ENCODE measurements around the gene PTPRQ.
A peak's percentile ranks its signal among the peaks of the same experiment; 100 is the strongest.

PTPRQ gene

GRCh38 chr12:80690090-80690489 is 246.1 kb downstream of the PTPRQ start:
- DNase-seq (ENCODE audit: low read depth in 1 of 2, low spot score in 1 of 2), result no peak
- no peak for TF ChIP-seq JUND (IDR thresholded peaks at IDR 0.05; ENCODE audit: low read depth)
- in situ Hi-C loops (cut with HindIII; ENCODE audit: low pct_unique_long_range_greater_than_20kb, low sequenced_read_pairs), result no loop called here

GRCh38 chr12:80690513-80690912 is 246.5 kb downstream of the PTPRQ start:
- TF ChIP-seq JUND (IDR thresholded peaks at IDR 0.05; ENCODE audit: low read depth), result no peak
- in situ Hi-C loops (cut with HindIII; ENCODE audit: low pct_unique_long_range_greater_than_20kb, low sequenced_read_pairs), result no loop called here

GRCh38 chr12:80692114-80692513 is 248.1 kb downstream of the PTPRQ start:
- no peak for TF ChIP-seq JUND (IDR thresholded peaks at IDR 0.05; ENCODE audit: low read depth)
- DNase-seq (ENCODE audit: low read depth in 1 of 2, low spot score in 1 of 2), result no peak

More at GRCh38 chr12:80690513-80690912, 246.5 kb downstream of the PTPRQ start:
- DNase-seq (ENCODE audit: low read depth in 1 of 2, low spot score in 1 of 2), result no peak

GRCh38 chr12:80697270-80697887 is 253.3 kb downstream of the PTPRQ start:
- no peak for TF ChIP-seq JUND (IDR thresholded peaks at IDR 0.05; ENCODE audit: low read depth)
- no peak for DNase-seq (ENCODE audit: low read depth in 1 of 2, low spot score in 1 of 2)
- in situ Hi-C loops (cut with HindIII; ENCODE audit: low pct_unique_long_range_greater_than_20kb, low sequenced_read_pairs), result no loop called here

More at GRCh38 chr12:80692114-80692513, 248.1 kb downstream of the PTPRQ start:
- in situ Hi-C loops (cut with HindIII; ENCODE audit: low pct_unique_long_range_greater_than_20kb, low sequenced_read_pairs), result no loop called here

GRCh38 chr12:80698256-80698655 is 254.2 kb downstream of the PTPRQ start:
- DNase-seq (ENCODE audit: low read depth in 1 of 2, low spot score in 1 of 2), result no peak
- in situ Hi-C loops (cut with HindIII; ENCODE audit: low pct_unique_long_range_greater_than_20kb, low sequenced_read_pairs), result no loop called here
- TF ChIP-seq JUND (IDR thresholded peaks at IDR 0.05; ENCODE audit: low read depth), result no peak

GRCh38 chr12:80698847-80699542 is 255.0 kb downstream of the PTPRQ start:
- DNase-seq (ENCODE audit: low read depth in 1 of 2, low spot score in 1 of 2), result no peak
- no peak for TF ChIP-seq JUND (IDR thresholded peaks at IDR 0.05; ENCODE audit: low read depth)
- in situ Hi-C loops (cut with HindIII; ENCODE audit: low pct_unique_long_range_greater_than_20kb, low sequenced_read_pairs), result no loop called here

- no peak for DNase-seq (ENCODE audit: low read depth in 1 of 2, low spot score in 1 of 2)
- no peak for TF ChIP-seq JUND (IDR thresholded peaks at IDR 0.05; ENCODE audit: low read depth)
- in situ Hi-C loops (cut with HindIII; ENCODE audit: low pct_unique_long_range_greater_than_20kb, low sequenced_read_pairs), result no loop called here
These were observed 256.3 kb downstream of the PTPRQ start for GRCh38 chr12:80700327-80700726.

- in situ Hi-C loops (cut with HindIII; ENCODE audit: low pct_unique_long_range_greater_than_20kb, low sequenced_read_pairs), result no loop called here
- TF ChIP-seq JUND (IDR thresholded peaks at IDR 0.05; ENCODE audit: low read depth), result no peak
- DNase-seq (ENCODE audit: low read depth in 1 of 2, low spot score in 1 of 2), result no peak
These were observed 257.4 kb downstream of the PTPRQ start for GRCh38 chr12:80701388-80701787.

GRCh38 chr12:80702889-80703805 is 259.1 kb downstream of the PTPRQ start:
- in situ Hi-C loops (cut with HindIII; ENCODE audit: low pct_unique_long_range_greater_than_20kb, low sequenced_read_pairs), result no loop called here
- no peak for TF ChIP-seq JUND (IDR thresholded peaks at IDR 0.05; ENCODE audit: low read depth)
- DNase-seq (ENCODE audit: low read depth in 1 of 2, low spot score in 1 of 2), result peak in 1 of 2 experiments; percentile 19

GRCh38 chr12:80704420-80704819 is 260.4 kb downstream of the PTPRQ start:
- no peak for DNase-seq (ENCODE audit: low read depth in 1 of 2, low spot score in 1 of 2)
- TF ChIP-seq JUND (IDR thresholded peaks at IDR 0.05; ENCODE audit: low read depth), result no peak
- in situ Hi-C loops (cut with HindIII; ENCODE audit: low pct_unique_long_range_greater_than_20kb, low sequenced_read_pairs), result no loop called here

GRCh38 chr12:80707126-80707829 is 263.2 kb downstream of the PTPRQ start, which contains the start of gene MYF6:
MYF6 (plus strand) TSS chr12:80707634; CDS start chr12:80707720, 86 bp downstream.
- in situ Hi-C loops (cut with HindIII; ENCODE audit: low pct_unique_long_range_greater_than_20kb, low sequenced_read_pairs), result no loop called here
- no peak for TF ChIP-seq JUND (IDR thresholded peaks at IDR 0.05; ENCODE audit: low read depth)
- DNase-seq (ENCODE audit: low read depth in 1 of 2, low spot score in 1 of 2), result no peak

- no peak for DNase-seq (ENCODE audit: low read depth in 1 of 2, low spot score in 1 of 2)
- no peak for TF ChIP-seq JUND (IDR thresholded peaks at IDR 0.05; ENCODE audit: low read depth)
- in situ Hi-C loops (cut with HindIII; ENCODE audit: low pct_unique_long_range_greater_than_20kb, low sequenced_read_pairs), result no loop called here
These were observed 263.8 kb downstream of the PTPRQ start for GRCh38 chr12:80707830-80708258.

All from T47D (cell line).